OCI-LY7 (cell line): ENCODE measurements around the gene NTN3. TPM values are rescaled to one million over a fixed set of nuclear protein-coding genes. Genes with fewer than 3 reads are reported as not detected.
"Not testable (repeated sequence)": the region's sequence is repeated elsewhere in the genome, so short reads cannot be mapped to it uniquely, and the experiment has no call there.

Source experiments
- BruUV-seq: library from RNA; stranded (reverse); fragments of 400-500 nt; replicated peaks from 2 replicates; lab custom pipeline; 2021; lab: Mats Ljungman, UMichigan
- CTCF ChIA-PET: fragments of 300-600 bp; sonication (Branson Sonifier 250); formaldehyde crosslinking; loops from one replicate; lab custom pipeline; 2022; ENCODE audit warnings: antibody characterized with exemption; ENCODE audit not compliant: unreplicated experiment; lab: Charles Lee
- POLR2A ChIA-PET: fragments of 300-600 bp; sonication (Branson Sonifier 250); formaldehyde crosslinking; loops from one replicate; lab custom pipeline; 2022; ENCODE audit warnings: antibody characterized with exemption; lab: Charles Lee
- DNase-seq: peaks from one replicate; pipeline ENCODE4 v3.0.0-alpha.2; 2015; ENCODE audit warnings: low spot score
- H2AFZ ChIP-seq: fragments of 200-600 bp; sonication (generic), shearing (Covaris generic); 2 replicates; pipeline ENCODE4 v1.6.1; 2014; ENCODE audit warnings: mild to moderate bottlenecking, antibody characterized with exemption, low read length, moderate library complexity
- H3K27ac ChIP-seq: fragments of 200-600 bp; sonication (generic); 2 replicates; pipeline ENCODE4 v1.5.1; 2014; ENCODE audit warnings: mixed run types, low read depth, mild to moderate bottlenecking, moderate library complexity, low read length, inconsistent platforms; ENCODE audit not compliant: poor library complexity, severe bottlenecking
- H3K36me3 ChIP-seq: fragments of 200-600 bp; sonication (generic); 2 replicates; pipeline ENCODE4 v1.6.1; 2014; ENCODE audit warnings: mild to moderate bottlenecking, antibody characterized with exemption, low read length, moderate library complexity, mixed read lengths; ENCODE audit not compliant: insufficient read depth
- H3K4me1 ChIP-seq: fragments of 200-600 bp; sonication (generic); 2 replicates; pipeline ENCODE4 v1.5.1; 2014; ENCODE audit warnings: mild to moderate bottlenecking, low read length; ENCODE audit not compliant: insufficient read depth, poor library complexity, severe bottlenecking
- H3K4me2 ChIP-seq: fragments of 200-600 bp; sonication (generic); 2 replicates; pipeline ENCODE4 v1.6.1; 2014; ENCODE audit warnings: mild to moderate bottlenecking, low read length
- H3K4me3 ChIP-seq: fragments of 200-600 bp; sonication (generic); 2 replicates; pipeline ENCODE4 v1.5.1; 2014; ENCODE audit warnings: mild to moderate bottlenecking, low read depth, low read length; ENCODE audit not compliant: poor library complexity, severe bottlenecking
- H3K79me2 ChIP-seq: fragments of 200-600 bp; sonication (generic); 2 replicates; pipeline ENCODE4 v1.6.1; 2016; ENCODE audit warnings: low read depth, mild to moderate bottlenecking, low read length, moderate library complexity, mixed read lengths; ENCODE audit not compliant: insufficient read depth
- H3K9me2 ChIP-seq: fragments of 200-600 bp; sonication (generic); 2 replicates; pipeline ENCODE4 v1.6.1; 2016; ENCODE audit warnings: mild to moderate bottlenecking, low read length, mixed read lengths; ENCODE audit not compliant: insufficient read depth
- H3K9me3 ChIP-seq: fragments of 200-600 bp; sonication (generic); 2 replicates; pipeline ENCODE4 v1.6.1; 2014; ENCODE audit warnings: mild to moderate bottlenecking, mixed run types, low read length, mixed read lengths
- H4K20me1 ChIP-seq: fragments of 200-600 bp; sonication (generic); 2 replicates; pipeline ENCODE4 v1.6.1; 2014; ENCODE audit warnings: mild to moderate bottlenecking, antibody characterized with exemption, low read length, moderate library complexity, mixed read lengths; ENCODE audit not compliant: insufficient read depth
- EZH2phosphoT487 ChIP-seq: fragments of 200-600 bp; sonication (generic); IDR thresholded peaks from 2 replicates; pipeline ENCODE4 v1.6.1; 2018; ENCODE audit warnings: low read depth, borderline replicate concordance, mild to moderate bottlenecking, mixed run types, antibody characterized with exemption, low read length, moderate library complexity, mixed read lengths
- intact Hi-C: fragments of 100-400 bp; cut with micrococcal nuclease; formaldehyde crosslinking; loops from one replicate; pipeline ENCODE4 v1.10.0; 2022; ENCODE audit not compliant: unreplicated experiment
- total RNA-seq, 2 experiments: library from RNA; depleted of rRNA in 1 of 2; stranded (reverse); fragments of >200 nt in 1 of 2; shearing (Covaris generic) in 1 of 2; gene quantifications; 2 replicates each; pipeline ENCODE4 v1.2.3, GENCODE V29; 2014 to 2022
- TF ChIP-seq, protein P1 (sequence below): fragments of 200-600 bp; sonication (generic); conservative IDR thresholded peaks from 2 replicates; pipeline ENCODE4 v1.5.1; 2014; ENCODE audit warnings: mild to moderate bottlenecking, antibody characterized with exemption, low read length, moderate library complexity, mixed read lengths

The NTN3 gene
- total RNA-seq, 2 experiments from 2014 or later, result 1.7 to 2.3 TPM

DNA sequence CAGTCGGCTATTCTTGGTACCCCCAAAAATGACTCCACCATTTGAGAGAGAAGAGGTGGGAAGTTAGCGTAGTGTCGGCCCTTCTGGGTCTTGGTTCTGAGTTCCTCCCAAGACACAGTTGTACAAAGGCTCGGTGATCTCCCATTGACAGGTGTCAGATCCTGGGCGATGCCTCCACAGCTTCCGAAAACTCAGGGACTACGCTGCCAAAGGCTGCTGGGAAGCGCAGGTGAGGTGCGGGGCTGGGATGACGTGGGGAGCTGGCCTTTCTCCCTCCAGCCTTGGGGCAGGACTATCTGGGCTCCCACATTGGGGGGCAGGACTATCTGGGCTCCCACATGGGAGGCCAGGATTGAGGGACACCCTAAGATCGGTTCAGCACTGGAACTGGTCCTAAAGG, 31.5 kb upstream of the NTN3 start:
- no TSS peak for BruUV-seq
- Histone ChIP-seq H3K4me3 (no peak overlapping the region), H3K4me1 (peaks cover 17% of the 10 kb centered on the region), H3K79me2 (no peaks in the 10 kb centered on the region), H3K9me2 (no peaks in the 10 kb centered on the region), H4K20me1 (no peaks in the 10 kb centered on the region), H3K9me3 (no peaks in the 10 kb centered on the region), H2AFZ (no peak overlapping the region), H3K36me3 (peaks cover 83% of the 10 kb centered on the region), H3K4me2 (peak overlapping the region; percentile 28; the same call in 1 of the 2 replicates), H3K27ac (peak overlapping the region; percentile 55)
- ChIA-PET POLR2A (interaction anchor here (0.5 to 0.6 kb wide), 2 partner anchors 30 to 297 kb away, joined by 3 to 4 read pairs; no protein-coding TSS in a partner anchor), CTCF (interaction anchor here (0.6 to 2.0 kb wide), 2 partner anchors 9 to 17 kb away, joined by 3 to 7 read pairs; partner anchors contain the start of gene CCNF)
- intact Hi-C loops, result no loop called here
- TF ChIP-seq, protein P1, sequence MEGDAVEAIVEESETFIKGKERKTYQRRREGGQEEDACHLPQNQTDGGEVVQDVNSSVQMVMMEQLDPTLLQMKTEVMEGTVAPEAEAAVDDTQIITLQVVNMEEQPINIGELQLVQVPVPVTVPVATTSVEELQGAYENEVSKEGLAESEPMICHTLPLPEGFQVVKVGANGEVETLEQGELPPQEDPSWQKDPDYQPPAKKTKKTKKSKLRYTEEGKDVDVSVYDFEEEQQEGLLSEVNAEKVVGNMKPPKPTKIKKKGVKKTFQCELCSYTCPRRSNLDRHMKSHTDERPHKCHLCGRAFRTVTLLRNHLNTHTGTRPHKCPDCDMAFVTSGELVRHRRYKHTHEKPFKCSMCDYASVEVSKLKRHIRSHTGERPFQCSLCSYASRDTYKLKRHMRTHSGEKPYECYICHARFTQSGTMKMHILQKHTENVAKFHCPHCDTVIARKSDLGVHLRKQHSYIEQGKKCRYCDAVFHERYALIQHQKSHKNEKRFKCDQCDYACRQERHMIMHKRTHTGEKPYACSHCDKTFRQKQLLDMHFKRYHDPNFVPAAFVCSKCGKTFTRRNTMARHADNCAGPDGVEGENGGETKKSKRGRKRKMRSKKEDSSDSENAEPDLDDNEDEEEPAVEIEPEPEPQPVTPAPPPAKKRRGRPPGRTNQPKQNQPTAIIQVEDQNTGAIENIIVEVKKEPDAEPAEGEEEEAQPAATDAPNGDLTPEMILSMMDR, result no peak
- TF ChIP-seq EZH2phosphoT487, result no peak
- DNase-seq, result no peak

DNA sequence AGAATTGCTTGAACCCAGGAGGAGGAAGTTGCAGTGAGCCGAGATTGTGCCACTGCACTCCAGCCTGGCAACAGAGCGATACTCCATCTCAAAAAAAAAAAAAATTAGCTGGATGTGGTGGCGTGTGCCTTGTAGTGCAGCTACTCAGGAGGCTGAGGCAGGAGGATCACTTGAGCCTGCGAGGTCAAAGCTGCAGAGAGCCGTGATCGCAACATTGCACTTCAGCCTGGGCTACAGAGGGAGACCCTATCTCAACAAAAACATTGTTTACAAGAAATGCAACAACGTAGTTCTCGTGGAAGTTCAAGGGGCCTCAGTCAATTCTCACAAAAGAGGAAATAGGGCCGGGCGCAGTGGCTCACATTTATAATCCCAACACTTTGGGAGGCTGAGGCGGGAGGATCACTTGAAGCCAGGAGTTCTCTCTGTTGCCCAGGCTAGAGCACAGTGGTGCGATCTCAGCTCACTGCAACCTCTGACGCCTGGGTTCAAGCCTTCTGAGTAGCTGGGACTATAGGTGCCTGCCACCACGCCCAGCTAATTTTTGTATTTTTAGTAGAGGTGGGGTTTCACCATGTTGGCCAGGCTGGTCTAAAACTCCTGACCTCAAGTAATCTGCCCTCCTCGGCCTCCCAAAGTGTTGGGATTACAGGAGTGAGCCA, 29.8 kb upstream of the NTN3 start:
- H3K9me3 ChIP-seq, H3K4me3 ChIP-seq, DNase-seq, H3K4me2 ChIP-seq, H4K20me1 ChIP-seq, H2AFZ ChIP-seq, H3K9me2 ChIP-seq, BruUV-seq, H3K27ac ChIP-seq, intact Hi-C loops, H3K79me2 ChIP-seq: not testable (repeated sequence)
- POLR2A ChIA-PET, result interaction anchor here (1.0 kb wide), 1 partner anchor 18 kb away, joined by 3 read pairs; the partner anchor contains the start of gene TEDC2
- peaks cover 17% of the 10 kb centered on the region for H3K4me1 ChIP-seq
- H3K36me3 ChIP-seq, result peaks cover 84% of the 10 kb centered on the region
- CTCF ChIA-PET, result interaction anchor here (2.0 kb wide), 1 partner anchor 11 kb away, joined by 7 read pairs; the partner anchor contains the start of gene CCNF

DNA sequence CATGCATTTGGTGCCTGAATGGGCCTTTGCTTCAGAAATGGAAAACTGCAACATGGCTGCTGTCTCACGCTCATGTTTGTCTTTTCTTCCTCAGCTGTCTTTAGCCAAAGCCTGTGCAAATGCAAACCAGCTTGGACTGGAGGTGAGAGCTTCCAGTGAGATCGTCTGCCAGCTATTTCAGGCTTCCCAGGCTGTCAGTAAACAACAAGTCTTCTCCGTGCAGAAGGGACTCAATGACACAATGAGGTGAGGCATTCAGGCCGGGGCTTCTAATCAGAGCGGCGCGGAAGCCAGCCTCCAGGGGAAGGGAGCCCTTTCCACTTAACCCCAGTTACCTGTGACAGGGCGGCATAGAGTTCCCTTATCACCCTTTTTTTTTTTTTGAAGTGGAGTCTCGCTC, 27.5 kb upstream of the NTN3 start:
- Histone ChIP-seq H3K4me3 (no peak overlapping the region), H4K20me1 (no peaks in the 10 kb centered on the region; the same call in 1 of the 2 replicates), H3K36me3 (peaks cover 83% of the 10 kb centered on the region), H2AFZ (no peak overlapping the region), H3K27ac (no peak overlapping the region), H3K79me2 (no peaks in the 10 kb centered on the region), H3K4me1 (peaks cover 17% of the 10 kb centered on the region), H3K9me3 (no peaks in the 10 kb centered on the region), H3K4me2 (no peak overlapping the region), H3K9me2 (no peaks in the 10 kb centered on the region)
- ChIA-PET POLR2A (no interaction called here), CTCF (no interaction called here)
- DNase-seq, result no peak
- TF ChIP-seq, protein P1, result no peak
- no peak for TF ChIP-seq EZH2phosphoT487
- intact Hi-C loops, result no loop called here
- BruUV-seq, result no TSS peak
